Right lobe of liver (tissue), 4 donors: ENCODE data around the gene IRX5.

ENCODE experiments used
- POLR2A ChIP-seq: fragments of 450-650 bp; IDR thresholded peaks from one replicate; pipeline ENCODE4 v1.6.1; 2017; ENCODE audit warnings: antibody characterized with exemption, mild to moderate bottlenecking
- TF ChIP-seq, protein P1 (sequence below), 4 donors: fragments of 200-600 bp in 3 of 4; fragments of 450-650 bp in 1 of 4; IDR thresholded peaks; one replicate each; pipeline versions ENCODE4 v1.5.1 to v1.8.0; 2016 to 2022; ENCODE audit warnings: antibody characterized with exemption in 4 of 4, mild to moderate bottlenecking in 2 of 4
- donor health status: DM: no; HTN: no; CAD: no.
- donor health status: DM: no; HTN: no; CAD: no.
- donor health status: DM: no; HTN: yes; CAD: no.

DNA sequence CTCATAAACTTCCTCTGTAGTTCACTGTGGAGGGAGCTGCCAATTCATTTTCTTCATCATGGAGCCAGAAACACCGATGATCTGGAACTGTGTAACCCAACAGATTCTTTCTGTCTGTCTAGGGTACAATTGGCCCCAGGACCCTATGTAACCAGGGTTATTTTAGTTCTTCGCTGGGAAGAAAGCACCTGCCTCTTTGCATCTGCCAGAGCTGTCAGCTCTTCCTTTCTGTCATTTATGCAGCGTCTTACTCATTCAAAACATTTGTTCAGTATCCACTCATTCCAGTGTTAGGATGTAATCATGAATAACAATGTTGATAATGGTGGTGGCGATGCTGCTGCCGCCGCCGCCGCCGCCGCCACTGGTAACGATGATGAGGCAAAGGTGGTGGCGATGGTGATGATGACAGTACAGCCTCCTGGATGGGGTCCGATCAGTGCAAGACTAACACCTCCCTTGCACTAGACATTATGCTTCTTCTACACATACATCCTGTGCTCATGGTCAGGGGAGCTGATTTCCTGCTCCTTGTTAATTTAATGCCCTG lies 46.1 kb downstream of the IRX5 start:
- TF ChIP-seq POLR2A: no peak
- TF ChIP-seq, protein P1, sequence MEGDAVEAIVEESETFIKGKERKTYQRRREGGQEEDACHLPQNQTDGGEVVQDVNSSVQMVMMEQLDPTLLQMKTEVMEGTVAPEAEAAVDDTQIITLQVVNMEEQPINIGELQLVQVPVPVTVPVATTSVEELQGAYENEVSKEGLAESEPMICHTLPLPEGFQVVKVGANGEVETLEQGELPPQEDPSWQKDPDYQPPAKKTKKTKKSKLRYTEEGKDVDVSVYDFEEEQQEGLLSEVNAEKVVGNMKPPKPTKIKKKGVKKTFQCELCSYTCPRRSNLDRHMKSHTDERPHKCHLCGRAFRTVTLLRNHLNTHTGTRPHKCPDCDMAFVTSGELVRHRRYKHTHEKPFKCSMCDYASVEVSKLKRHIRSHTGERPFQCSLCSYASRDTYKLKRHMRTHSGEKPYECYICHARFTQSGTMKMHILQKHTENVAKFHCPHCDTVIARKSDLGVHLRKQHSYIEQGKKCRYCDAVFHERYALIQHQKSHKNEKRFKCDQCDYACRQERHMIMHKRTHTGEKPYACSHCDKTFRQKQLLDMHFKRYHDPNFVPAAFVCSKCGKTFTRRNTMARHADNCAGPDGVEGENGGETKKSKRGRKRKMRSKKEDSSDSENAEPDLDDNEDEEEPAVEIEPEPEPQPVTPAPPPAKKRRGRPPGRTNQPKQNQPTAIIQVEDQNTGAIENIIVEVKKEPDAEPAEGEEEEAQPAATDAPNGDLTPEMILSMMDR (IDR thresholded peaks at IDR 0.05): no peak
